Measurements from ENCODE around the gene LBP.
A peak's percentile ranks its signal among the peaks of the same experiment; 100 is the strongest.

Gene LBP

GRCh38 chr20:38321959-38322598 is 24.2 kb upstream of the LBP start:
- H3K4me1 ChIP-seq (ENCODE audit: control insufficient read depth, insufficient read depth, low read length) = no peaks in the 10 kb centered on the region
- ChIA-PET CTCF (interaction anchor here (0.5 to 1.5 kb wide), 10 partner anchors 9 to 767 kb away, joined by 3 to 6 read pairs (median 3); no protein-coding TSS in a partner anchor), POLR2A (no interaction called here)
- H3K9me3 ChIP-seq (ENCODE audit: control insufficient read depth, insufficient read depth, low read depth, low read length) = no peaks in the 10 kb centered on the region
- no peaks in the 10 kb centered on the region for H3K36me3 ChIP-seq (ENCODE audit: control insufficient read depth in 2 of 2, insufficient read depth in 1 of 2, low read length in 2 of 2)
- H3K27ac ChIP-seq (ENCODE audit: extremely low read depth, low read depth, low read length) = no peak overlapping the region
- H3K4me3 ChIP-seq (ENCODE audit: low read depth, low read length) = no peak overlapping the region
- TF ChIP-seq HOXC10 (CRISPR knock-in tag; IDR thresholded peaks at IDR 0.05) = no peak
- no peak for TF ChIP-seq ZNF248 (tag by site-specific recombination; IDR thresholded peaks at IDR 0.05)
- TF ChIP-seq CTCF (tag by site-specific recombination; IDR thresholded peaks at IDR 0.05) = peak; percentile 29
- no peak for TF ChIP-seq ZNF645 (tag by site-specific recombination; IDR thresholded peaks at IDR 0.05)
- TF ChIP-seq ZNF654 (tag by site-specific recombination; IDR thresholded peaks at IDR 0.05; ENCODE audit: low read depth) = peak; percentile 78

- H3K4me3 ChIP-seq (ENCODE audit: low read depth, low read length) = no peak overlapping the region
- no peaks in the 10 kb centered on the region for H3K9me3 ChIP-seq (ENCODE audit: control insufficient read depth, insufficient read depth, low read depth, low read length)
- CTCF ChIA-PET = interaction anchor here (1.1 to 1.5 kb wide), 2 partner anchors 13 kb away, joined by 3 to 5 read pairs; no protein-coding TSS in a partner anchor
- H3K36me3 ChIP-seq (ENCODE audit: control insufficient read depth in 2 of 2, insufficient read depth in 1 of 2, low read length in 2 of 2) = no peaks in the 10 kb centered on the region
- H3K27ac ChIP-seq (ENCODE audit: extremely low read depth, low read depth, low read length) = no peak overlapping the region
- no peaks in the 10 kb centered on the region for H3K4me1 ChIP-seq (ENCODE audit: control insufficient read depth, insufficient read depth, low read length)
- peak; percentile 95 for TF ChIP-seq ZNF664 (tag by site-specific recombination; IDR thresholded peaks at IDR 0.05)
- TF ChIP-seq ZNF146 (tag by site-specific recombination; IDR thresholded peaks at IDR 0.05) = no peak
- POLR2A ChIA-PET = no interaction called here
These were observed 22.1 kb upstream of the LBP start for GRCh38 chr20:38324159-38324558.

- Histone ChIP-seq H3K36me3 (ENCODE audit: control insufficient read depth in 2 of 2, insufficient read depth in 1 of 2, low read length in 2 of 2) (no peaks in the 10 kb centered on the region), H3K9me3 (ENCODE audit: control insufficient read depth, insufficient read depth, low read depth, low read length) (no peaks in the 10 kb centered on the region), H3K4me1 (ENCODE audit: control insufficient read depth, insufficient read depth, low read length) (no peaks in the 10 kb centered on the region), H3K27ac (ENCODE audit: extremely low read depth, low read depth, low read length) (no peak overlapping the region), H3K4me3 (ENCODE audit: low read depth, low read length) (no peak overlapping the region)
- POLR2A ChIA-PET = no interaction called here
- TF ChIP-seq SCRT2 (tag by site-specific recombination; IDR thresholded peaks at IDR 0.05) (peak; percentile 37; the same call in 1 of the 2 replicates), ZNF16 (tag by site-specific recombination; IDR thresholded peaks at IDR 0.05; ENCODE audit: low read depth) (no peak), ZNF501 (tag by site-specific recombination; IDR thresholded peaks at IDR 0.05) (no peak), ZNF701 (tag by site-specific recombination; IDR thresholded peaks at IDR 0.05) (no peak), ZXDB (tag by site-specific recombination; IDR thresholded peaks at IDR 0.05) (no peak)
- CTCF ChIA-PET = interaction anchor here (0.5 to 1.1 kb wide), 4 partner anchors 15 to 331 kb away, joined by 3 to 4 read pairs (median 3); no protein-coding TSS in a partner anchor
These were observed 21.1 kb upstream of the LBP start for GRCh38 chr20:38325167-38325566.

GRCh38 chr20:38325905-38326304 is 20.4 kb upstream of the LBP start:
- POLR2A ChIA-PET = no interaction called here
- CTCF ChIA-PET = interaction anchor here (0.5 to 1.1 kb wide), 4 partner anchors 14 to 330 kb away, joined by 3 to 4 read pairs (median 3); no protein-coding TSS in a partner anchor
- no peaks in the 10 kb centered on the region for H3K9me3 ChIP-seq (ENCODE audit: control insufficient read depth, insufficient read depth, low read depth, low read length)
- H3K27ac ChIP-seq (ENCODE audit: extremely low read depth, low read depth, low read length) = no peak overlapping the region
- no peaks in the 10 kb centered on the region for H3K36me3 ChIP-seq (ENCODE audit: control insufficient read depth in 2 of 2, insufficient read depth in 1 of 2, low read length in 2 of 2)
- no peaks in the 10 kb centered on the region for H3K4me1 ChIP-seq (ENCODE audit: control insufficient read depth, insufficient read depth, low read length)
- TF ChIP-seq ZNF530 (tag by site-specific recombination; IDR thresholded peaks at IDR 0.05; ENCODE audit: low read depth) (no peak), ZNF670 (tag by site-specific recombination; IDR thresholded peaks at IDR 0.05; ENCODE audit: low read depth) (no peak), ZNF544 (tag by site-specific recombination; IDR thresholded peaks at IDR 0.05) (peak; percentile 71; the same call in 1 of the 2 replicates), SALL2 (tag by site-specific recombination; IDR thresholded peaks at IDR 0.05; ENCODE audit: borderline replicate concordance) (no peak)
- H3K4me3 ChIP-seq (ENCODE audit: low read depth, low read length) = no peak overlapping the region
